DMS53 treated with DMSO at 0.1 percent for 48 hours (cell line): ENCODE data around the gene RASSF5.

Source experiments
- DNase-seq: peaks from one replicate; lab custom pipeline; 2025; ENCODE audit not compliant: unreplicated experiment; lab: John Stamatoyannopoulos, UW

The RASSF5 gene

GRCh38 chr1:206513312-206514111 is 6.2 kb downstream of the RASSF5 start:
- DNase-seq, result no peak

DNA sequence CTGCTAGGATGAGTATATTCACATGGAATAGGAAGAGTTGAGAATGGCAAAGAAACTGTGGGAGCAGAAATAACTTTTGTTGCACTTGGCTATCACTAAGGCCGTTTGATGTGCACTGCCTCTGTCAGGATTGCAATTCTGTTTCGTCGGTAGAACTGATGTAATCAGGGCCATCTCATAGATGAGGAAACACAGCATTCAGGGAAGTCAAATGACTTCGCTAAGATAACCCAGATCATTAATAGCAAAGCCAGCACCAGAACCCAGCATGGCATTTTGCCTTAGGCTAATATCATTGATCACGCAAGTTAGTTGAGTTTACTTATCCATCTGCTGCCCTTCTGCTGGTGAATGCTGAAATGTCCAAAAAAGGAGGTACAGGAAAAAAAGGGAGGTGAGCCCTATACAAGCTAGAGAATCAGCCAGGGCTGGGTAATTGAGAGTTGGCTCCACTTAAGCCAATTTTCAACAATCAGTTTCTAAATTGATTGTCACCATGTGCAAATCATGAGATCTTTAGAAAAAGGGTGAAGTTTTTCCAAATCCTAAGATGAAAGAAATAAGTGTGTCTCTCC is 7.6 kb downstream of the RASSF5 start:
- DNase-seq, result no peak

DNA sequence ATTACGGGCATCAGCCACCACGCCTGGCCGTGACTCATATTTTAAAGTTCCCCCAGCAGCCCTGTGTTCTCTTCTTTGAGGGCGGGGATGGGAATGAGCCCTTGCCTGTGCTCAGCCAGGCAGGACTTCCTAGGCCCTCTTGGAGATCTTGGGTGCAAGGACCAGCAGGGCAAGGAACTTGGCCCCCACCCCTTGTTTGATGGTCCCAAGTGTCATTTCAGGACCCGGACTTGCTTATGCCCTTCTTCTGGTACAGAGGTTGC is 9.3 kb downstream of the RASSF5 start:
- no peak for DNase-seq

GRCh38 chr1:206517784-206518183 is 10.5 kb downstream of the RASSF5 start:
- no peak for DNase-seq

DNA sequence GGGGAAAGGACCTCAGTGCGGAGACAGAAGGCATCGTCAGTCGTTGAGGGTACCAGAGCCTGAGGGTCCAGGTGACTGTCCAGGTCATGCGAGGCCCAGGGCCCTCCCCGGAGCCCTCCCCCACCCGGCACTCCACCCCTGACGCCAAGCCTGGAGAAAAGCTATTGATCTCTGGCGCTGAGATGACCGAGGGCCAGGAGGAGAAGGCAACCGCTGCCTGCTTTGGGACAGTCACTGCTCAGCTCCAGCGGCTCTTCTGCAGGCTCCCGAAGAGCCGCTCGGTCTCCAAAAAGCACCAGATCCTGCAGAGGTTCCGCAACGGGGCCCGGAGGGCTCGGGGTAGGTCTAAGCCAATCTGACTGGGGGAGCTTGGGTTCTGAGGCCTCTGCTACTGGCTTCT is 10.9 kb downstream of the RASSF5 start:
- DNase-seq, result no peak

GRCh38 chr1:206518743-206519142 is 11.4 kb downstream of the RASSF5 start:
- no peak for DNase-seq

DNA sequence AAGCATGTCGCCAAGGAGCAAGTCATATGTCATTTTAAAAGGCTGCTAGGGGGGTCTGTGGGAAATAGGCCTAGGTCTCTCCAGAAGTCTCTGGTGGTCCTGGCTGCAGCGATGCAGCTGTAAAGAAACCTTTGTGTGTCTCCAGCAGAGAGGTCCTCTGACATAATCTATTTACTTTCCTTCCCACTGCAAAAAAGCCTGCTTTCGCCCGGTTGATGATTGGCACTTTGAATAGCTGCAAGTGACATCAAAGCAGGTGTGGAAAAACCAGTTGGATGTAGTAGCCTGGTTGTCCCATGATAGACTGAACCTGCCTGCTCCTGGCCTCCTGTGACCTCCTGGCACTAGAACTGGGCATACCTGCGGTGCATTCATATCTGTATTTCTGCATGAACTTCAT is 13.8 kb downstream of the RASSF5 start:
- DNase-seq, result peak; percentile 99

DNA sequence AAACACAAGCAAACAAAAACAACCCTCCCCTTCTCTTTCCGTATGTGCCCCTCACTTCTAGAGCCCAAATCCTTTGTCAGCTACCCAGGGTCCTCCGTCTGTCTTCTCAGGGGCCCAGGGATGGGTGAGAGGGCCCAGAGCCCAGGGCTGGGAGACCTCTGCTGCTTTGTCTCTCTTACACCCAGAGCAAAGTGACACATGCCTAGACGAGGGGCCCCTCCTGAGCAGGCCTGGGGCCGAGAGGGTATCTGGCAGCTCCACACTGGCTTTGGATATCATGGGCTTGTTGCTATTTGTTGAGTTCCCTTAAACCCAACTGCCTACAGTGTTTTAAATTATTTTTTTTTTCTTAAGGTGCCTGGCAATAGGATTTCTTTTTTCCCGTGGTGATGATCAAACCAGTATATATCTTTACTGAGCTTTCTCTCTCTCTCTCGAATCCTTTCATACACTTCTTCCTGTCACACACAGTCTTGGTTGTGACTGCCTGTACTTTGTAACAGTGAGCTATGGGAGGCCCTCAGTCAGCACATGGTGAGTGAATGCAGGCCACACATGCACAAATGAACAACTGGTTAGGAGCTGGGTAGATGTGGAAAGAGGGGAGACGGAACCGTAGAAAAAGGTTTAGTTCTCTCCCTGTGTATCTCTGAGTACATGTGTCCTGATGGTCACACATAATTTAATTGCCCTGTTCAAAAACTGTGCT is 14.5 kb downstream of the RASSF5 start:
- peak; percentile 28 for DNase-seq

DNA sequence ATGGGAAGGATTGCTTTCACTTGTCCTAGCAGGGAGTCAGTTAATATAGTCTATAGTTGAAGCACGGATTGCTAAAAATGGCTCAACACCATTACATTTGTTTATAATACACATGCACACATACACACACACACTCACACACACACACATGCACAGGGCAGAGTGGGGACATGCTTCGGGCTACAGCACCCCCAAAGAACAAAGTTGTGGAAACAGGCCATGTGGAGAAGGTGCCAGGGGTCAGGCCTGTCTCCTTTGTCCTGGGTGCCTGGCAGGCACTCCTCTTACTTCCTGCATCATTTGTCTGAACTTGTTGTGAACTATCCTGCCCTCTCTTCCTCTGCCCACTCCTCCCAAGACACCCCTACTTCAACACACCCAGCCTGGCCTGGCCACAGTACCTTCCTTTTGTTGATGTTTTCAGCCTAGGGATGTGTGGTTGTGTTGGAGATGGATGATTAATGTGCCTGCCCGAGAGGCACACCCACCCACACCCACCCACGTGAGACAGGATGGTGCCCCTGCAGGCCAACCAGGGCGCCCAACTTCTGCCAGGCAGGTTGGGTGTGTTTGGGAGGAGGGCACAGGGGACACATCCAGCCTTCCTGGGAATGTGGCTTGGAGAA is 17.5 kb downstream of the RASSF5 start:
- no peak for DNase-seq

DNA sequence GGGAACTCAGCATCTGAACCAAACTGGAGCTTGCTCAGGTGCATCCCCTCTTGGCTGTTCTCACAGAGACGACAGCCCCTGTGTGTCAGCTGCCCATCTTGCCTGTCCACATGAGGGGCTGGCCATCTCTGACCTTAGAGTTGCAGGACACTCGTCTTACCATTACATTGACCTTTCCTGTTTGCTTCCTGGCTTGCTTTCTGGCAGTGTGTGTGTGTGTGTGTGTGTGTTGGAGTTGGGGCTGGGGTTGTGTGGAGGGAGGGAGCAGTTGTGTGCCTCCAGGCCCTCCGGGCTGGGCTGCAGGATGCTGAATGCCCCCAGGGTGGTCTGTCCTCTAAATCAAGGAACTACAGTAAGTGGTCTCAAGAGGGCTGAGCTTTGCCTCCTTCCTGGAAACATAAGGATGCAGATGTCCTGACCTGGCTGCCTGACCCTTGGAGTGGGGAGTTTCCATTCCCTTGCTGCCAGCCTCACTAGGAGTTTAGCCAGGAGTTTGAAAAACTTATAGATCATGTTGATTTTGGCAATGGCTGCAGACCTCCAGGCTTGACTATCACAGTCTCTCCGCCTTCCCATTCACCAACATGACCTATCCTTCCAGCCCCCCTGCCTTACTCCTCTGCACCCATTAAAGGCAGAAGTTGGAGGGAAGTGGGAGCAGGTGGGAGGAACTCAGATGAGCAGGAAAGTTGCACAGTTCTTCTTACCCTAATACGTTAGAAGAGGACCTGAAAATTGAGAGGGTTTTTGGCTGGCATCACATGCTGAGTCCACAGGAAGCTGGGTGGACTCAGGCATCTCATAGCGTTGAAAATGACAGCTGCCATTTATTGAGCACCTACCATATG is 19.0 kb downstream of the RASSF5 start:
- DNase-seq, result no peak

GRCh38 chr1:206529425-206529824 is 22.1 kb downstream of the RASSF5 start:
- no peak for DNase-seq

- no peak for DNase-seq
Measured at GRCh38 chr1:206532368-206532767, 25.0 kb downstream of the RASSF5 start.

DNA sequence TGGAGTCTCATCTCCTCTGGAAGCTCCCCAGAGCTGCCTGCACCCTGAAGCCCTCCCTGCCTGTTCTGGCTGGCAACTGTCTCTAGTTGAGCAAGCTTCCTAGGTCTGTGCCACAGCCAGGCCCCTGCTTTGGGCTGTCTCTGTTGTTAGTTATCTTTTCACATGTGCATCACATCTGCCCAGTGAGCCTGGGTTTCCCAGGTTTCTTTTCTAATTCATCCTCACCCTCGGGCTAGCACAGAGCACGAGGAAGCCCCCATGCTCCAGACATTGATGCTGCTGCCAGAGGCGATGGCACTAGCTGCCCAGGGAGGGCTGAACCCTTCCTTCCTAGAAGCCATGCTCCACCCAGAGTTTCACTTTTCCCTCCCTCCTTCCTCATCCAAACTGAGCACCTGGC is 27.2 kb downstream of the RASSF5 start:
- DNase-seq, result no peak

GRCh38 chr1:206535853-206536188 is 28.5 kb downstream of the RASSF5 start:
- DNase-seq, result no peak

DNA sequence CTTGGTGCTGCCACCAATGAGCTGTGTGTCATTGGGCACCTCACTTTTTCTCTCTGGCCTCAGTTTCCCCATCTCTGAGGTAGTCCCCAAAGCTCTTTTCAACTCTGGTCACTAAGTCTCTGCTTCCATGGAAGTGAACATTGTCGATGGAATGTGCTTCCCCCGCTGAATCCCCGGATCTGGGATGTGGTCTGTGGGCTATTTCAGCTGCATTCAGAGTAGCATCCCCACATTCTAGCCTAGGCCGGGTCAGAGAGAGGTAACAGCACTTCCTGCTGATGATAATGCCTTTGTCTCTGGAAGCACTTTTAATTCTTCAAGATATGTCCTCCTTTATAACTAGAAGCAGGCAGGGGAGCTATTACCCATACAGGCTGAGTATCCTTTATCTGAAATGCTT is 29.8 kb downstream of the RASSF5 start:
- DNase-seq, result no peak

DNA sequence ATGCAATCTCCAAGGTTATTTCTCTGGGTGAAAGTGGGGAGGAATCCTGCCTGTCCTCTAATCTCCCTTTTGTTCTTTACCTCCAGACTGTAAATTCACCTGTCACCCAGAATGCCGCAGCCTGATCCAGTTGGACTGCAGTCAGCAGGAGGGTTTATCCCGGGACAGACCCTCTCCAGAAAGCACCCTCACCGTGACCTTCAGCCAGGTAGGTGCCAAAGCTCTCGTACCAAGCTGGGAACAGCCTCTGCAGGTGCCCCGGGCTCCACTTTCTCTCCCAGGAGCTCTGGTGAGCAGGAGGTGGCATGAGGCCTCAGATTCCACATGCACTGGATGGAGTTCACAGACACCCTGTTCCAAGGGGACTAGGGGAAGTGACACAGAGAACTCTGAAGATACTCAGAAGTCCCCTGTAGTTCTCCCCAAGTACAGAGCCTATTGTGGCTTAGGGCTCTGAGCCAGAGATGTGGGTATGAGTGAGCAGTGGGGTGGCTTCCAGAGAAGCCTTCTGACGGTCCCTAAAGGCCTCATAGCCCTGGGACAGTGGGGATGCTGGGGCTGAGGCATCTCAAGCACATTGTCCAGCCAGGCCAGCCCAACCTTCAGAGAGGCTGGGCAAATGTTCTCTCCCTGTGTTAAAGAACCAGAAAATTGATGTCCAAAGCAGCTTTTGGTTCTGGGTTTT is 30.9 kb downstream of the RASSF5 start:
- DNase-seq, result no peak

DNA sequence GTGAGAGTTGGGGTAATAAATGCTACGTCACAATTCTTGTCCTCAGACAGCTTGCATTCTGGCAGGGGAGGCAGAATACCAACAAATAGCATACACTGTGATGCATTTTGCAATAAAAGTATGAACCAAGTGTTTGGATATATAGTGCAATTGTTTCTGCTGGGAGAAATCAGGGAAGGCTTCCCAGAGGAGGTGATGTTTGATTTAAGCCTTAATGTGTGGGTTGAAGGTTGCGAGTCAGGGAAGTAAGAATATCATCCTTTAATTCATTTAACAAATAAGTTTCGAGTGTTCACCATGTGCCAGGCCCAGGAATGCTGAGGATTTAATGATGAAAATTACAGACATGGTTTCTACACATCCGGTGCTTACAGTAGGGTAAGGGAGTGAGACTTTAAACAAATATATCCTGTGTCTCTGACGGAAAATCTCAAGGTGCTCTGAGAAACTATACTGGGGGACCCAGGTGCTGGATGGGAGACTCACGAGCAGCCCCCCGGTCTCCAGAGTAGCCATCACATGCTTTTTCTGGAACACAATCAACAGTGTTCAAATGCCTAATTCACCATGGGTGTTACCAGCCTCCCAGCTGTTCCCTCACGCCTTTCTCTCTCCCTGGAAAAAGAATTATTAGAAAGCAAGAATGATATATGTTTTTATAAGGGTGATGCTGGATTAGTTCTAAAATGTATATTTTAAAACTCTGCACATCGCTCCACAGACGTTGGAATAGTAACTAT is 31.7 kb downstream of the RASSF5 start:
- no peak for DNase-seq

- no peak for DNase-seq
Measured at GRCh38 chr1:206540044-206540780, 32.9 kb downstream of the RASSF5 start.

- no peak for DNase-seq
Measured at GRCh38 chr1:206541236-206541833, 34.0 kb downstream of the RASSF5 start.
